Spleen (tissue), 11 donors: Measurements from ENCODE around the gene ZGPAT. TPM values are rescaled to one million over a fixed set of nuclear protein-coding genes. Genes with fewer than 3 reads are reported as not detected.
A peak's percentile ranks its signal among the peaks of the same experiment; 100 is the strongest.

Experiments
- DNase-seq: peaks from one replicate; pipeline ENCODE4 v3.0.0-alpha.2; 2020
- H3K27ac ChIP-seq, 8 donors: fragments of 200-600 bp; sonication (generic) in 7 of 8; 1 replicate in 4 of 8; 2 replicates in 4 of 8; pipeline versions ENCODE4 v1.5.0 to v1.8.0; 2016 to 2021; ENCODE audit warnings: inconsistent platforms in 4 of 8, mild to moderate bottlenecking in 4 of 8, moderate library complexity in 1 of 8
- H3K27me3 ChIP-seq, 7 donors: fragments of 200-600 bp; sonication (generic) in 6 of 7; replicated peaks in 1 of 7; 1 replicate in 4 of 7; 2 replicates in 3 of 7; pipeline versions ENCODE4 v1.5.0 to v1.8.0; 2016 to 2021; ENCODE audit warnings: inconsistent platforms in 3 of 7, mild to moderate bottlenecking in 1 of 7
- H3K36me3 ChIP-seq, 6 donors: fragments of 200-600 bp; sonication (generic) in 5 of 6; 1 replicate in 4 of 6; 2 replicates in 2 of 6; pipeline versions ENCODE4 v1.5.0 to v1.8.0; 2016 to 2021; ENCODE audit warnings: inconsistent platforms in 2 of 6
- H3K4me1 ChIP-seq, 6 donors: fragments of 200-600 bp; sonication (generic) in 5 of 6; 1 replicate in 3 of 6; 2 replicates in 3 of 6; pipeline versions ENCODE4 v1.5.0 to v1.8.0; 2016 to 2021; ENCODE audit warnings: inconsistent platforms in 3 of 6
- H3K4me3 ChIP-seq, 8 donors: fragments of 200-600 bp; sonication (generic) in 7 of 8; 1 replicate in 4 of 8; 2 replicates in 4 of 8; pipeline versions ENCODE4 v1.5.0 to v1.8.0; 2016 to 2021; ENCODE audit warnings: inconsistent platforms in 4 of 8, mild to moderate bottlenecking in 4 of 8, moderate library complexity in 2 of 8
- H3K9me3 ChIP-seq, 8 donors: fragments of 200-600 bp; sonication (generic) in 7 of 8; 1 replicate in 4 of 8; 2 replicates in 4 of 8; pipeline versions ENCODE4 v1.5.0 to v1.8.0; 2016 to 2021; ENCODE audit warnings: inconsistent platforms in 4 of 8
- CTCF ChIP-seq, 11 experiments: fragments of 200-600 bp in 7 of 11; fragments of 450-650 bp in 4 of 11; sonication (generic) in 4 of 11; IDR thresholded peaks in 8 of 11; conservative IDR thresholded peaks in 3 of 11; 1 replicate in 7 of 11; 2 replicates in 4 of 11; pipeline versions ENCODE4 v1.4.0 to v1.8.0; 2016 to 2021; ENCODE audit warnings: antibody characterized with exemption in 11 of 11, inconsistent platforms in 4 of 11, mild to moderate bottlenecking in 1 of 11
- POLR2A ChIP-seq, 3 donors: fragments of 450-650 bp; IDR thresholded peaks; one replicate each; pipeline ENCODE4 v1.5.1; 2017; ENCODE audit warnings: antibody characterized with exemption in 3 of 3, mild to moderate bottlenecking in 1 of 3
- POLR2AphosphoS5 ChIP-seq, 3 donors: sonication (generic); formaldehyde crosslinking; IDR thresholded peaks; one replicate each; pipeline ENCODE4 v1.5.1; 2017; ENCODE audit warnings: antibody characterized with exemption in 3 of 3
- WGBS, 5 donors: extraction: QIAGEN DNeasy Blood & Tissue Kit in 3 of 5; methylation state at CpG; one replicate each; pipeline versions ENCODE4 v1.1.5 to v1.1.7; 2013 to 2018; 5-methylcytosine and 5-hydroxymethylcytosine counted together
- intact Hi-C: fragments of 100-400 bp; cut with DNase I; formaldehyde crosslinking; loops from one replicate; pipeline ENCODE4 v1.15.0; 2023; ENCODE audit warnings: low total_unique reads
- polyA plus RNA-seq, 3 donors: library from polyadenylated mRNA; stranded (reverse); fragments of 200-250 nt; gene quantifications; one replicate each; pipeline ENCODE4 v1.2.1, GENCODE V29; 2013
- total RNA-seq, 7 donors: library from RNA; depleted of rRNA in 3 of 7; stranded (reverse); fragments of >200 nt in 3 of 7; fragmentation: NEBNext Ultra II Directional in 4 of 7; extraction: Animal tissue kit (Norgen Biotek cat#: 25700) in 4 of 7; gene quantifications; one replicate each; pipeline versions ENCODE4 v1.1.0 to v1.2.1, GENCODE V29; 2016 to 2021
- donor health status: healthy with polysubstance abuse.
- donor health status: DM: no; HTN: no; CAD: no; lungs with moderate emphysema.
- donor health status: DM: no; HTN: no; CAD: no.
- donor health status: Bipolar disorder and iron deficiency.
- donor health status: healthy.
- donor health status: DM: no; HTN: no; CAD: no.
- donor health status: DM: yes; HTN: yes; CAD: no.

Gene ZGPAT
- total and polyA plus RNA-seq, 10 donors: 23.6 to 72.8 (median 38.2) TPM

- Histone ChIP-seq H3K27ac (peak overlapping the region in 1 of 8 donors; percentile 83), H3K9me3 (no peaks in the 10 kb centered on the region), H3K4me1 (peaks cover 26 to 76% (median 64%) of the 10 kb centered on the region in 6 donors), H3K4me3 (no peak overlapping the region), H3K27me3 (peaks cover 0 to 6% (median 0%) of the 10 kb centered on the region in 7 donors), H3K36me3 (peaks cover 0 to 64% (median 32%) of the 10 kb centered on the region in 6 donors)
- intact Hi-C loops: no loop called here
- no peak for DNase-seq
- 87 to 92% (median 89%) methylated on average over 38 of the region's 38 CpGs for WGBS, 5 donors
- TF ChIP-seq POLR2AphosphoS5 (IDR thresholded peaks at IDR 0.05): peak in 1 of 3 donors; percentile 18
- TF ChIP-seq CTCF (IDR thresholded peaks at IDR 0.05 in 8 of 11, conservative IDR thresholded peaks at IDR 0.05 in 3 of 11): no peak
These were observed 24.6 kb downstream of the ZGPAT start for GRCh38 chr20:63732118-63733095.

- WGBS, 5 donors: 90 to 95% (median 93%) methylated on average over 12 to 13 of the region's 13 CpGs
- peaks cover 0 to 13% (median 0%) of the 10 kb centered on the region in 7 donors for H3K27me3 ChIP-seq
- peaks cover 31 to 76% (median 65%) of the 10 kb centered on the region in 6 donors for H3K4me1 ChIP-seq
- DNase-seq: no peak
- H3K27ac ChIP-seq: no peak overlapping the region
- peaks cover 0 to 64% (median 32%) of the 10 kb centered on the region in 6 donors for H3K36me3 ChIP-seq
- H3K4me3 ChIP-seq: no peak overlapping the region
- TF ChIP-seq CTCF (IDR thresholded peaks at IDR 0.05 in 8 of 11, conservative IDR thresholded peaks at IDR 0.05 in 3 of 11): no peak
- no peak for TF ChIP-seq POLR2A (IDR thresholded peaks at IDR 0.05)
- no peak for TF ChIP-seq POLR2AphosphoS5 (IDR thresholded peaks at IDR 0.05)
- intact Hi-C loops: no loop called here
- no peaks in the 10 kb centered on the region for H3K9me3 ChIP-seq
These were observed 25.3 kb downstream of the ZGPAT start for GRCh38 chr20:63733117-63733516.

- TF ChIP-seq CTCF (IDR thresholded peaks at IDR 0.05 in 8 of 11, conservative IDR thresholded peaks at IDR 0.05 in 3 of 11) (no peak), POLR2AphosphoS5 (IDR thresholded peaks at IDR 0.05) (peak in 1 of 3 donors; percentile 55)
- no peaks in the 10 kb centered on the region for H3K9me3 ChIP-seq
- intact Hi-C loops: no loop called here
- H3K4me3 ChIP-seq: no peak overlapping the region
- WGBS, 5 donors: 90 to 95% (median 92%) methylated on average over 17 to 18 of the region's 18 CpGs
- DNase-seq: no peak
- H3K4me1 ChIP-seq: peaks cover 34 to 76% (median 65%) of the 10 kb centered on the region in 6 donors
- no peak overlapping the region for H3K27ac ChIP-seq
- H3K27me3 ChIP-seq: peaks cover 0 to 18% (median 0%) of the 10 kb centered on the region in 7 donors
- H3K36me3 ChIP-seq: peaks cover 0 to 64% (median 32%) of the 10 kb centered on the region in 6 donors
These were observed 25.8 kb downstream of the ZGPAT start for GRCh38 chr20:63733579-63734081.
